ENCODE results near the gene FSCN2. TPM values are rescaled to one million over a fixed set of nuclear protein-coding genes. Genes with fewer than 3 reads are reported as not detected.

Gene FSCN2
- total and polyA plus RNA-seq, 7 experiments from 2014 or later, result 0.56 to 1.6 (median 0.70) TPM; not detected in 2

- peaks cover 5 to 30% (median 21%) of the 10 kb centered on the region in 5 donors for H3K36me3 Mint-ChIP-seq
- ChIA-PET POLR2A (interaction anchor here (0.7 to 7.4 kb wide), 7 partner anchors 27 to 355 kb away, joined by 3 to 65 read pairs (median 4); partner anchors contain the start of genes ARHGDIA, ARL16, FAAP100 and HGS), CTCF (interaction anchor here (1.4 kb wide), 1 partner anchor 30 kb away, joined by 3 read pairs; no protein-coding TSS in a partner anchor)
- H3K4me3 Mint-ChIP-seq, result peak overlapping the region; percentile 75 to 98 (median 86)
- peaks cover 0 to 7% (median 0%) of the 10 kb centered on the region in 5 donors for H3K27me3 Mint-ChIP-seq
- peak; percentile 21 for ATAC-seq
- peaks cover 17 to 24% (median 19%) of the 10 kb centered on the region in 3 experiments for H3K36me3 ChIP-seq (ENCODE audit: control insufficient read depth in 2 of 3, insufficient read depth in 3 of 3, low read length in 3 of 3)
- H3K4me1 ChIP-seq (ENCODE audit: control insufficient read depth in 2 of 2, insufficient read depth in 2 of 2, low read length in 2 of 2), result peaks cover 0 to 34% of the 10 kb centered on the region in 2 donors
- intact Hi-C loops (cut with micrococcal nuclease), result loop anchor here (2.0 to 10.0 kb wide), 7 partner anchors 118 to 1703 kb away; partner anchors contain the start of genes ARL16 (in 2 of the 2), BAHCC1 (in 2 of the 2), HGS (in 2 of the 2) and CCDC137 (in 1 of the 2)
- DNase-seq, result peak; percentile 30 to 84 (median 41)
- peak overlapping the region; percentile 75 for H3K4me3 ChIP-seq (ENCODE audit: low read length)
- H3K27ac Mint-ChIP-seq, result peak overlapping the region; percentile 81 to 93 (median 89)
- H3K27me3 ChIP-seq (ENCODE audit: control insufficient read depth in 2 of 2, insufficient read depth in 2 of 2, low read length in 2 of 2), result no peaks in the 10 kb centered on the region
- H3K27ac ChIP-seq (ENCODE audit: low read depth, low read length), result peak overlapping the region; percentile 79
- peaks cover 7 to 39% (median 33%) of the 10 kb centered on the region in 7 donors for H3K4me1 Mint-ChIP-seq
- no peaks in the 10 kb centered on the region for H3K9me3 ChIP-seq (ENCODE audit: control insufficient read depth in 2 of 3, low read length in 3 of 3)
- H3K9me3 Mint-ChIP-seq, result peaks cover 0 to 19% (median 0%) of the 10 kb centered on the region in 11 donors
Measured at GRCh38 chr17:81514739-81515529, 13.2 kb upstream of the FSCN2 start.

GRCh38 chr17:81515530-81516041 lies 12.6 kb upstream of the FSCN2 start:
- Mint-ChIP-seq H3K9me3 (peaks cover 0 to 17% (median 0%) of the 10 kb centered on the region in 11 donors), H3K27ac (peak overlapping the region; percentile 81 to 93 (median 89)), H3K36me3 (peaks cover 5 to 24% (median 15%) of the 10 kb centered on the region in 5 donors), H3K4me3 (peak overlapping the region; percentile 75 to 98 (median 86)), H3K27me3 (peaks cover 0 to 11% (median 0%) of the 10 kb centered on the region in 5 donors), H3K4me1 (peaks cover 5 to 34% (median 29%) of the 10 kb centered on the region in 7 donors)
- peaks cover 11 to 18% (median 14%) of the 10 kb centered on the region in 3 experiments for H3K36me3 ChIP-seq (ENCODE audit: control insufficient read depth in 2 of 3, insufficient read depth in 3 of 3, low read length in 3 of 3)
- ChIA-PET POLR2A (interaction anchor here (0.7 to 2.0 kb wide), 6 partner anchors 28 to 355 kb away, joined by 3 to 8 read pairs (median 4); partner anchors contain the start of genes ARHGDIA, ARL16, FAAP100 and HGS), CTCF (interaction anchor here (1.4 kb wide), 2 partner anchors 31 to 86 kb away, joined by 3 to 4 read pairs; no protein-coding TSS in a partner anchor)
- peaks cover 0 to 29% of the 10 kb centered on the region in 2 donors for H3K4me1 ChIP-seq (ENCODE audit: control insufficient read depth in 2 of 2, insufficient read depth in 2 of 2, low read length in 2 of 2)
- H3K9me3 ChIP-seq (ENCODE audit: control insufficient read depth in 2 of 3, low read length in 3 of 3), result no peaks in the 10 kb centered on the region
- peak overlapping the region; percentile 79 for H3K27ac ChIP-seq (ENCODE audit: low read depth, low read length)
- H3K27me3 ChIP-seq (ENCODE audit: control insufficient read depth in 2 of 2, insufficient read depth in 2 of 2, low read length in 2 of 2), result no peaks in the 10 kb centered on the region
- DNase-seq (peak in 2 of 9 donors; percentile 29 to 34), ATAC-seq (no peak)
- intact Hi-C loops (cut with micrococcal nuclease), result loop anchor here in 1 of 2 donors (2.0 to 10.0 kb wide), 2 partner anchors 169 to 221 kb away; partner anchors contain the start of gene SLC38A10
- peak overlapping the region; percentile 56 for H3K4me3 ChIP-seq (ENCODE audit: low read length)

- H3K4me3 ChIP-seq (ENCODE audit: low read length), result no peak overlapping the region
- intact Hi-C loops (cut with micrococcal nuclease), result loop anchor here in 1 of 2 donors (10.0 kb wide), 1 partner anchor 222 kb away; the partner anchor contains the start of gene SLC38A10
- DNase-seq (no peak), ATAC-seq (no peak)
- H3K9me3 Mint-ChIP-seq, result peaks cover 0 to 9% (median 0%) of the 10 kb centered on the region in 11 donors
- peak overlapping the region in 9 of 10 donors; percentile 54 to 98 (median 85) for H3K4me3 Mint-ChIP-seq
- peaks cover 0 to 29% of the 10 kb centered on the region in 2 donors for H3K4me1 ChIP-seq (ENCODE audit: control insufficient read depth in 2 of 2, insufficient read depth in 2 of 2, low read length in 2 of 2)
- no peak overlapping the region for H3K27ac ChIP-seq (ENCODE audit: low read depth, low read length)
- peaks cover 2 to 9% (median 6%) of the 10 kb centered on the region in 3 experiments for H3K36me3 ChIP-seq (ENCODE audit: control insufficient read depth in 2 of 3, insufficient read depth in 3 of 3, low read length in 3 of 3)
- peaks cover 8 to 29% (median 23%) of the 10 kb centered on the region in 7 donors for H3K4me1 Mint-ChIP-seq
- H3K9me3 ChIP-seq (ENCODE audit: control insufficient read depth in 2 of 3, low read length in 3 of 3), result no peaks in the 10 kb centered on the region
- peaks cover 2 to 15% (median 6%) of the 10 kb centered on the region in 5 donors for H3K36me3 Mint-ChIP-seq
- CTCF ChIA-PET, result interaction anchor here (0.5 to 1.4 kb wide), 2 partner anchors 85 to 154 kb away, joined by 3 to 4 read pairs; no protein-coding TSS in a partner anchor
- POLR2A ChIA-PET, result interaction anchor here (2.0 kb wide), 1 partner anchor 36 kb away, joined by 8 read pairs; the partner anchor contains the start of gene FAAP100
- H3K27me3 Mint-ChIP-seq, result peaks cover 0 to 10% (median 0%) of the 10 kb centered on the region in 5 donors
- H3K27ac Mint-ChIP-seq, result peak overlapping the region in 7 of 9 donors; percentile 23 to 93 (median 84)
- H3K27me3 ChIP-seq (ENCODE audit: control insufficient read depth in 2 of 2, insufficient read depth in 2 of 2, low read length in 2 of 2), result no peaks in the 10 kb centered on the region
Measured at GRCh38 chr17:81516439-81516838, 11.7 kb upstream of the FSCN2 start.

- H3K9me3 ChIP-seq (ENCODE audit: control insufficient read depth in 2 of 3, low read length in 3 of 3), result no peaks in the 10 kb centered on the region
- no peak overlapping the region for H3K4me3 ChIP-seq (ENCODE audit: low read length)
- H3K4me1 ChIP-seq (ENCODE audit: control insufficient read depth in 2 of 2, insufficient read depth in 2 of 2, low read length in 2 of 2), result peaks cover 0 to 29% of the 10 kb centered on the region in 2 donors
- DNase-seq (no peak), ATAC-seq (no peak)
- Mint-ChIP-seq H3K4me1 (peaks cover 8 to 28% (median 23%) of the 10 kb centered on the region in 7 donors), H3K27ac (peak overlapping the region in 2 of 9 donors; percentile 71 to 85), H3K36me3 (peaks cover 0 to 10% (median under 1%) of the 10 kb centered on the region in 5 donors), H3K27me3 (peaks cover 0 to 11% (median 0%) of the 10 kb centered on the region in 5 donors), H3K4me3 (peak overlapping the region in 5 of 10 donors; percentile 44 to 91 (median 85)), H3K9me3 (peaks cover 0 to 4% (median 0%) of the 10 kb centered on the region in 11 donors)
- H3K36me3 ChIP-seq (ENCODE audit: control insufficient read depth in 2 of 3, insufficient read depth in 3 of 3, low read length in 3 of 3), result peaks cover 0 to 4% (median under 1%) of the 10 kb centered on the region in 3 experiments
- no peak overlapping the region for H3K27ac ChIP-seq (ENCODE audit: low read depth, low read length)
- ChIA-PET CTCF (interaction anchor here (0.5 to 1.4 kb wide), 2 partner anchors 84 to 154 kb away, joined by 3 to 4 read pairs; no protein-coding TSS in a partner anchor), POLR2A (interaction anchor here (2.0 to 2.7 kb wide), 2 partner anchors 8 to 35 kb away, joined by 8 to 23 read pairs; partner anchors contain the start of gene FAAP100)
- H3K27me3 ChIP-seq (ENCODE audit: control insufficient read depth in 2 of 2, insufficient read depth in 2 of 2, low read length in 2 of 2), result no peaks in the 10 kb centered on the region
- intact Hi-C loops (cut with micrococcal nuclease), result loop anchor here in 1 of 2 donors (10.0 kb wide), 1 partner anchor 222 kb away; the partner anchor contains the start of gene SLC38A10
Measured at GRCh38 chr17:81517009-81517338, 11.2 kb upstream of the FSCN2 start.

- peaks cover 0 to 17% (median 0%) of the 10 kb centered on the region in 5 donors for H3K27me3 Mint-ChIP-seq
- CTCF ChIA-PET, result interaction anchor here (1.5 to 2.7 kb wide), 2 partner anchors 79 to 83 kb away, joined by 4 to 18 read pairs; no protein-coding TSS in a partner anchor
- ATAC-seq (no peak), DNase-seq (no peak)
- H3K36me3 ChIP-seq (ENCODE audit: control insufficient read depth in 2 of 3, insufficient read depth in 3 of 3, low read length in 3 of 3), result no peaks in the 10 kb centered on the region
- H3K4me1 Mint-ChIP-seq, result peaks cover 8 to 28% (median 23%) of the 10 kb centered on the region in 7 donors
- H3K27ac Mint-ChIP-seq, result peak overlapping the region in 8 of 9 donors; percentile 28 to 79 (median 56)
- peak overlapping the region in 9 of 10 donors; percentile 28 to 84 (median 61) for H3K4me3 Mint-ChIP-seq
- intact Hi-C loops (cut with micrococcal nuclease), result loop anchor here (2.0 to 10.0 kb wide), 2 partner anchors 83 to 223 kb away; partner anchors contain the start of gene SLC38A10 (in 1 of the 2)
- no peak overlapping the region for H3K4me3 ChIP-seq (ENCODE audit: low read length)
- H3K4me1 ChIP-seq (ENCODE audit: control insufficient read depth in 2 of 2, insufficient read depth in 2 of 2, low read length in 2 of 2), result peaks cover 0 to 29% of the 10 kb centered on the region in 2 donors
- no peaks in the 10 kb centered on the region for H3K9me3 ChIP-seq (ENCODE audit: control insufficient read depth in 2 of 3, low read length in 3 of 3)
- POLR2A ChIA-PET, result interaction anchor here (1.1 to 3.5 kb wide), 4 partner anchors 9 to 83 kb away, joined by 3 to 27 read pairs (median 16); partner anchors contain the start of gene FAAP100
- no peak overlapping the region for H3K27ac ChIP-seq (ENCODE audit: low read depth, low read length)
- H3K36me3 Mint-ChIP-seq, result peaks cover 0 to 6% (median 0%) of the 10 kb centered on the region in 5 donors
- no peaks in the 10 kb centered on the region for H3K27me3 ChIP-seq (ENCODE audit: control insufficient read depth in 2 of 2, insufficient read depth in 2 of 2, low read length in 2 of 2)
- H3K9me3 Mint-ChIP-seq, result no peaks in the 10 kb centered on the region
Measured at GRCh38 chr17:81517339-81518112, 10.7 kb upstream of the FSCN2 start.

Measured in naive thymus-derived CD4-positive, alpha-beta T cell (primary cell).